MG63 (cell line): ENCODE data around the gene CARD8. TPM values are rescaled to one million over a fixed set of nuclear protein-coding genes. Genes with fewer than 3 reads are reported as not detected.

Experiments used
- DNase-seq: peaks from one replicate; pipeline ENCODE4 v3.0.0-alpha.2; 2020
- H3K27me3 ChIP-seq: fragments of 250-450 bp; sonication (Bioruptor Pico); 2 replicates; pipeline ENCODE4 v1.5.1; 2020; ENCODE audit warnings: mild to moderate bottlenecking, moderate library complexity
- H3K36me3 ChIP-seq: fragments of 250-450 bp; sonication (Bioruptor Pico); 2 replicates; pipeline ENCODE4 v1.5.1; 2020; ENCODE audit warnings: mild to moderate bottlenecking, moderate library complexity
- H3K4me3 ChIP-seq: fragments of 250-450 bp; sonication (Bioruptor Pico); 2 replicates; pipeline ENCODE4 v1.5.1; 2020; ENCODE audit warnings: mild to moderate bottlenecking, moderate library complexity
- H3K9me3 ChIP-seq: fragments of 250-450 bp; sonication (Bioruptor Pico); 2 replicates; pipeline ENCODE4 v1.5.1; 2020; ENCODE audit warnings: mild to moderate bottlenecking, moderate library complexity
- total RNA-seq: library from RNA; depleted of rRNA; stranded (reverse); fragments of >200 nt; shearing (Covaris generic); gene quantifications from 2 replicates; pipeline ENCODE4 v1.2.3, GENCODE V29; 2014; ENCODE audit warnings: low replicate concordance; rRNA removed

The CARD8 gene
- total RNA-seq, 1 experiment from 2014 or later: 17.5 TPM

- Histone ChIP-seq H3K27me3 (no peaks in the 10 kb centered on the region), H3K36me3 (peaks cover 40% of the 10 kb centered on the region), H3K4me3 (peak within 1 kb of the TSS; percentile 90), H3K9me3 (no peaks in the 10 kb centered on the region)
- DNase-seq: peak; percentile 97
These were observed 85.5 kb downstream of the CARD8 start, which contains the start of the genes LIG1 and ZSWIM9 for GRCh38 chr19:48169939-48170803. TSS of gene LIG1 (minus strand) at chr19:48170344. CDS start at chr19:48165566, 4,778 bp downstream. TSS of gene ZSWIM9 (plus strand) at chr19:48170680. CDS start at chr19:48171803, 1,123 bp downstream.

- Histone ChIP-seq H3K9me3 (no peaks in the 10 kb centered on the region), H3K27me3 (no peaks in the 10 kb centered on the region), H3K36me3 (peaks cover 41% of the 10 kb centered on the region), H3K4me3 (peak overlapping the region; percentile 90)
- DNase-seq: peak; percentile 63
These were observed 86.2 kb downstream of the CARD8 start for GRCh38 chr19:48169578-48169938.

GRCh38 chr19:48168689-48169088 lies 87.0 kb downstream of the CARD8 start:
- 0 out of 2 replicates have a peak overlapping the region, but pooled peaks have one; percentile 90 for H3K4me3 ChIP-seq
- no peak for DNase-seq
- no peaks in the 10 kb centered on the region for H3K27me3 ChIP-seq
- H3K9me3 ChIP-seq: no peaks in the 10 kb centered on the region
- peaks cover 41% of the 10 kb centered on the region for H3K36me3 ChIP-seq

GRCh38 chr19:48158210-48158790 lies 97.4 kb downstream of the CARD8 start:
- peaks cover 77% of the 10 kb centered on the region for H3K36me3 ChIP-seq

More at GRCh38 chr19:48158210-48158790, 97.4 kb downstream of the CARD8 start:
- no peaks in the 10 kb centered on the region for H3K9me3 ChIP-seq
- no peaks in the 10 kb centered on the region for H3K27me3 ChIP-seq
- DNase-seq: no peak
- H3K4me3 ChIP-seq: no peak overlapping the region

Other genes with a start within 250 kb of the CARD8 start
- not detected in 2 replicates for gene CABP5, start 211.8 kb downstream of the CARD8 start, total RNA-seq
- 8.9 and 17.7 TPM in 2 replicates for gene PLA2G4C, start 145.1 kb downstream of the CARD8 start, total RNA-seq
- gene LIG1, start 85.6 kb downstream of the CARD8 start, total RNA-seq: 37.7 and 98.0 TPM in 2 replicates
- 0.86 and 1.5 TPM in 2 replicates for gene ZSWIM9, start 85.2 kb downstream of the CARD8 start, total RNA-seq
- not detected in 2 replicates for gene ZNF114, start 14.2 kb upstream of the CARD8 start, total RNA-seq
- 149 and 258 TPM in 2 replicates for gene EMP3, start 69.6 kb upstream of the CARD8 start, total RNA-seq
- gene TMEM143, start 108.0 kb upstream of the CARD8 start, total RNA-seq: 3.4 and 5.1 TPM in 2 replicates
- not detected in 2 replicates for gene SYNGR4, start 108.5 kb upstream of the CARD8 start, total RNA-seq
- gene KDELR1, start 135.6 kb upstream of the CARD8 start, total RNA-seq: 51.3 and 103 TPM in 2 replicates
- gene GRIN2D, start 137.8 kb upstream of the CARD8 start, total RNA-seq: 0.03 TPM in 1 of 2 replicates, not detected in the other
- 86.6 and 138 TPM in 2 replicates for gene GRWD1, start 190.1 kb upstream of the CARD8 start, total RNA-seq
- 0.22 and 0.43 TPM in 2 replicates for gene KCNJ14, start 199.7 kb upstream of the CARD8 start, total RNA-seq
- 84.7 and 163 TPM in 2 replicates for gene CYTH2, start 213.5 kb upstream of the CARD8 start, total RNA-seq